ENCODE results near the gene DNM3.

DNA sequence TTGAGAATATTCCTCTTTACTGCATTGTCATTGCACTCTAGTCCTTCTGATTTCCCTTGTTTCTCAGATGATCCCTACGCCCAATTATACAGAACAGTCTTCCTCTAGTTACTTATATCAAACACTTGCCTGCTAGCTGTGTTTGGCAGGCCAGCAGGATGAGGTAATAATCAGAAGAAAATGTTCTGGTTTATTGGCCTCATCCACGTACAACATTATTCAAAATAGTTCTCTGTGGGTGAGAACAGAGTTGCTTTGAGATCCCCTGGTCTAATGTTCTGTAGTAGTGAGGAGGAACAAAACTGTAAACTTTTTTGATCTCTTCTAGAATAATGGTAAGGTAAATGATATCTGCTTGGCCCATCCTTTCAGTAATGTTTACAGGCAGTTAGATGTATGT is 556.9 kb downstream of the DNM3 start:
- TF ChIP-seq, protein P1, sequence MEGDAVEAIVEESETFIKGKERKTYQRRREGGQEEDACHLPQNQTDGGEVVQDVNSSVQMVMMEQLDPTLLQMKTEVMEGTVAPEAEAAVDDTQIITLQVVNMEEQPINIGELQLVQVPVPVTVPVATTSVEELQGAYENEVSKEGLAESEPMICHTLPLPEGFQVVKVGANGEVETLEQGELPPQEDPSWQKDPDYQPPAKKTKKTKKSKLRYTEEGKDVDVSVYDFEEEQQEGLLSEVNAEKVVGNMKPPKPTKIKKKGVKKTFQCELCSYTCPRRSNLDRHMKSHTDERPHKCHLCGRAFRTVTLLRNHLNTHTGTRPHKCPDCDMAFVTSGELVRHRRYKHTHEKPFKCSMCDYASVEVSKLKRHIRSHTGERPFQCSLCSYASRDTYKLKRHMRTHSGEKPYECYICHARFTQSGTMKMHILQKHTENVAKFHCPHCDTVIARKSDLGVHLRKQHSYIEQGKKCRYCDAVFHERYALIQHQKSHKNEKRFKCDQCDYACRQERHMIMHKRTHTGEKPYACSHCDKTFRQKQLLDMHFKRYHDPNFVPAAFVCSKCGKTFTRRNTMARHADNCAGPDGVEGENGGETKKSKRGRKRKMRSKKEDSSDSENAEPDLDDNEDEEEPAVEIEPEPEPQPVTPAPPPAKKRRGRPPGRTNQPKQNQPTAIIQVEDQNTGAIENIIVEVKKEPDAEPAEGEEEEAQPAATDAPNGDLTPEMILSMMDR (IDR thresholded peaks at IDR 0.05), result no peak
- TF ChIP-seq POLR2A (IDR thresholded peaks at IDR 0.05), result no peak

Data from adrenal gland (tissue), 5 donors.